Stimulated activated effector memory CD8-positive, alpha-beta T cell treated with anti-CD3 and anti-CD28 coated beads, Interleukin-12 subunit alpha, Interleukin-12 subunit beta, amount 100 ng/mL, for 72 hours (primary cell): Measurements from ENCODE around the gene PDSS1.
"Not testable (repeated sequence)": the region's sequence is repeated elsewhere in the genome, so short reads cannot be mapped to it uniquely, and the experiment has no call there.

ENCODE experiments used
- ATAC-seq: fragments of 150-1000 bp; cut with Tn5 transposase; 2 replicates; pipeline ENCODE4 v1.10.0; 2021
- DNase-seq, 2 donors: peaks; one replicate each; pipeline ENCODE4 v3.0.0; 2021 to 2022; ENCODE audit warnings: low spot score in 2 of 2
- H3K27ac Mint-ChIP-seq: one replicate; pipeline ENCODE4 v1.8.0; 2022; ENCODE audit warnings: mild to moderate bottlenecking, mixed read lengths
- H3K36me3 Mint-ChIP-seq: one replicate; pipeline ENCODE4 v1.8.0; 2022; ENCODE audit warnings: mild to moderate bottlenecking, mixed read lengths
- H3K4me1 Mint-ChIP-seq: one replicate; pipeline ENCODE4 v1.8.0; 2022; ENCODE audit warnings: mixed read lengths
- H3K4me3 Mint-ChIP-seq: one replicate; pipeline ENCODE4 v1.8.0; 2022; ENCODE audit warnings: mild to moderate bottlenecking, mixed read lengths
- H3K9me3 Mint-ChIP-seq: one replicate; pipeline ENCODE4 v1.8.0; 2022; ENCODE audit warnings: mixed read lengths

Gene PDSS1

DNA sequence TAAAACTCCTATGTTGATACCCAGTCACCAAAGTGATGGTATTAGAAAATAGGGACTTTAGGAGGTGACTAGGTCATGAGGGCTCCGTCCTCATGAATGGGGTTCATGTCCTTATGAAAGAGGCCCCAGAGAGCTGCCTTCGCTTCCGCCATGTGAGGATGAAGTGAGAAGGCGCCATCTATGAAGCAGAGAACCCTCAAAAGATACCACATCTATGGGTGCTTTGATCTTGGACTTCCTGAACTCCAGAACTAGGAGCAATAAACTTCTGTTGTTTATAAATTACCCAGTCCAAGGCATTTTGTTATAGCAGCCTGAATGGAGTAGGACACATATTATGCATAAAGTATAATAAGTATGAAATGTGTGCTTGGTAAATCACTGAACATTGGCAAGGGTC lies 8.1 kb upstream of the PDSS1 start:
- Mint-ChIP-seq H3K27ac (no peak overlapping the region), H3K9me3 (no peaks in the 10 kb centered on the region), H3K4me1 (no peaks in the 10 kb centered on the region), H3K4me3 (no peak overlapping the region), H3K36me3 (no peaks in the 10 kb centered on the region)
- DNase-seq (no peak), ATAC-seq (no peak)

DNA sequence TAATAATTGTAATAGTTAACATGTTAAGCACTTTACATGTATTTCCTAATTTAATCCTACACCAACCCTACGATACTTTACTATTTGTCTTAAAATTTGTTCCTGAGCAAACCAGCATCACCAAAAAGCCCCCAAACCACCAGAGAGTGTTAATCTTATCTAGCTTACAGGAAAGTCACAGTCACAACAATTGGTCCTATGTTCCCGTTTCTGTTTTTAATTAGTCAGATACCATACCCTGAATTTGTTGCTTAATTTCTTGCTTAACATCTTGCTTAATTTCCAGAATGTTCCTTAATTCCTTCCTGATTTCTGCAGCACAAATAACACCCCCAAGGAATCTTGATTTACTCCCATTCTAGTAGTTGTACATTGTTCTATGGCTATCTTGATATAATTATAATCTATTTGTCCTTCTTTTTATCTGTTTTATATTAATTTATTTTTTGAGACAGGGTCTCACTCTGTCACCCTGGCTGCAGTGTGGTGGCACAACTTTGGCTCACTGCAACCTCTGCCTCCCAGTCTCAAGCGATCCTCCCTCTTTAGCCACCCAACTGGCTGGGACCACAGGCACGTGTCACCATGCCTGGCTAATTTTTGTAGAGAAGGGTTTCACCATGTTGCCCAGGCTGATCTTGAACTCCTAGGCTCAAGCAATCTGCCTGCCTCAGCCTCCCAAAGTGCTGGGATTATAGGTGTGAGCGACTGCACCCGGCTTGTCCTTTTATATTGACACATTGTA lies 6.6 kb upstream of the PDSS1 start:
- Mint-ChIP-seq H3K4me1 (no peaks in the 10 kb centered on the region), H3K4me3 (no peak overlapping the region), H3K27ac (no peak overlapping the region), H3K9me3 (no peaks in the 10 kb centered on the region), H3K36me3 (no peaks in the 10 kb centered on the region)
- DNase-seq = no peak
- no peak for ATAC-seq

DNA sequence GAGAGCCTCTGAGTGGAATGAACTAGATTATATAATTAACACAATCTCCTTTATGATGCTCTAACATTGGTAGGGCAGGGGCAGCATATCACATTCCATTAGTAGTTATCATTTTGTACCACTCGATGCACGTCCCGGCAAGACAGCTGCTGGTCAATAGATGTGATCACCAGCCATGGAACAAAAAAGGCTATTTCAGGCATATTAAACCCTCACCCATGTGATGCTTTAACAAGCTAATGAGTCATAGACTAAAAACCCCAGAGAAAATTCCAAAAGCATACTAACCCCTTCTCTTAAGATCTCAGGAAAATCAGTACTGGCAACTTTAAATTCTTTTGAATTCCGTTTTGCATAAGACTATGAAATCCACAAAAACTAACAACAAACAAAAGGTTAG lies 3.0 kb upstream of the PDSS1 start:
- H3K27ac Mint-ChIP-seq, H3K9me3 Mint-ChIP-seq, ATAC-seq, H3K4me3 Mint-ChIP-seq, DNase-seq: not testable (repeated sequence)
- Mint-ChIP-seq H3K36me3 (peaks cover 20% of the 10 kb centered on the region), H3K4me1 (peaks cover 20% of the 10 kb centered on the region)

DNA sequence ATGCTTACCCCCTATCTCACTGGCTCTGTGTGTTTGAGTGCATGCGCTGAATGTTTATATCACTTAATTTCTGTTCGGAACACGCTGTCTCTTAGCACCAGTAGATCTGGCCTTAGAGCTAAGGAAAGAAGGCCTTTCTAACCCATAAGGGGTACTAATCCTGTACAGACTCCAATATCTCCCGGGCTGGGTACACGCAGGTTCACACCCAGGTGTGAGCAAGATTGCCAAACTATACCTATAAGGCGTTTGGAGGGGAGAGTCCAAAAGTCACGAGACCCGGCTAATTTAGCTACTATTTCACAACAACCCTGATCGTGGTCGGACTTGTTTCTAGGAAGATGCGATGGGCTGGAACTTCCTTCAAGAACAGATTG lies 727 bp upstream of the PDSS1 start:
- H3K9me3 Mint-ChIP-seq = no peaks in the 10 kb centered on the region
- peak overlapping the region; percentile 93 for H3K27ac Mint-ChIP-seq
- H3K4me1 Mint-ChIP-seq = peaks cover 28% of the 10 kb centered on the region
- DNase-seq (no peak), ATAC-seq (no peak)
- H3K36me3 Mint-ChIP-seq = peaks cover 28% of the 10 kb centered on the region
- peak overlapping the region; percentile 91 for H3K4me3 Mint-ChIP-seq

DNA sequence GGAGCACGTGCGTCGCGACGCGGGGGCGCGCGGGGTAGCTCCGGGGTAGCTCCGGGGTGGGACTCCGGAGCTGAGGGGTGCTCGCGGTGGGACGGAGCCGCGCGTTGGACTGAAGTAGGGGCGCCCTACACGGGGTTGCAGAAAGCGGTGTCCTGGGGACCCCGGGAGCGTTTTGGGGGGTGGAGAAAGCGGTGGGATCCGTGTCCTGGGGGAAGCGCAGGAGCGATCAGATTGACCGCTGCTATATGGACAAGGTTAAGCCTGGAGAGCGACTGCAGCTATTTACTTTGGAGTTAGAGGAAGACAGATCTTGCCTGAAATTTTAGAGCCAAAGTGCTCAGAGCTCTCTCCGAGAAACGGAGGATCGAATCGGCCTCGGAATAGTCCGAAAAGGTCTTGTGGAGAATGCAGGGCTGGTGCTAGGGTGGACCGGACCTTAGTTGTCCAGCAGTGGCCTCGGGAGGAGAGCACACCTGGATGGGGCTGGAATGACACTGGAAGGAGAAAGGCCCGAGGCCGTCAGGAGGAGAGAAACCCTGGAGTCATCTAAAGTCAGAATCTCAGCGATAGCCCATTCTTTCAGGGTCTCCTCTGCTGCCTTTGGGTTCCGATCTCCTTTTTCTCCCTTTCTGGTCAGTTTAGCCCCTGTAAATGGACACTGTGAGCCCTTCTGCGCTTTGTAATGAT lies 564 bp downstream of the PDSS1 start:
- H3K4me1 Mint-ChIP-seq = peaks cover 28% of the 10 kb centered on the region
- peak overlapping the region; percentile 93 for H3K27ac Mint-ChIP-seq
- peak overlapping the region; percentile 91 for H3K4me3 Mint-ChIP-seq
- peaks cover 36% of the 10 kb centered on the region for H3K36me3 Mint-ChIP-seq
- DNase-seq = no peak
- no peaks in the 10 kb centered on the region for H3K9me3 Mint-ChIP-seq
- no peak for ATAC-seq

DNA sequence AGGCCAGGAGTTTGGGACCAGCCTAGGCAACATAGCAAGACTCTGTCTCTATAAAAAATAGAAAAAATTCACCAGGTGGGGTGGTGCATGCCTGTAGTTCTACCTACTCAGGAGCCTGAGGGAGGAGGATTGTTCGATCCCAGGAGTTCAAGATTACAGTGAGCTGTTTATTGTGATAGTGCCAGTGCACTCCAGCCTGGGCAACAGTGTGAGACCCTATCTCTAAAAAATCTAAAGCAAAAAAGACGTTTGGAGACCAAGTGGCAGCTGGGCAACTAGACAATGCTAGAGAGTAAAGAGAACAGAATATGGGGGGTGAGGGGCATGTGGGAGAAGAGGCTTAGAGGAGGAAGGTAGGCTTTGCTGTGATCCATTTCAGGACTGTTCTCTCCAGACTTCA lies 1.4 kb downstream of the PDSS1 start:
- H3K36me3 Mint-ChIP-seq = peaks cover 44% of the 10 kb centered on the region
- peak overlapping the region; percentile 91 for H3K4me3 Mint-ChIP-seq
- H3K27ac Mint-ChIP-seq = peak overlapping the region; percentile 93
- H3K9me3 Mint-ChIP-seq = no peaks in the 10 kb centered on the region
- ATAC-seq = no peak
- DNase-seq = no peak
- H3K4me1 Mint-ChIP-seq = peaks cover 28% of the 10 kb centered on the region

DNA sequence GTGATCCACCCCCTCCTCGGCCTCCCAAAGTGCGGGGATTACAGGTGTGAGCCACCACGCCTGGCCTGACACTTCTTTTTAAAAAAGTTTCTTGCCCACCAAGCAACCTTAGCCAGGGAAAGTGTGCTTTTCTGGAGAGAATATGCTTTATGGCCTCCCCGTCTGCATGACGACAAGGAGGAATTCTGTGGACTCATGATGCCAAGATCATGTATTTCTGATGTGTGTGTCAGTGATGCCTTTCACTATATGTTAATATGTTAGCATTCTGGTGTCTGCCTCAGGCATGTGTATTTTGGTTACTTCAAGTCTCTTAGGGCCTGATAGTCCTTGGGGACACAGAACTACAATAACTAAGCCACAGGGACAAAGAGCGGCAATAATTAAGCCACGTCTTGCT lies 2.1 kb downstream of the PDSS1 start:
- Mint-ChIP-seq H3K4me1 (peaks cover 28% of the 10 kb centered on the region), H3K9me3 (no peaks in the 10 kb centered on the region), H3K4me3 (peak overlapping the region; percentile 91), H3K27ac (no peak overlapping the region), H3K36me3 (peaks cover 52% of the 10 kb centered on the region)
- DNase-seq = no peak
- ATAC-seq = no peak

DNA sequence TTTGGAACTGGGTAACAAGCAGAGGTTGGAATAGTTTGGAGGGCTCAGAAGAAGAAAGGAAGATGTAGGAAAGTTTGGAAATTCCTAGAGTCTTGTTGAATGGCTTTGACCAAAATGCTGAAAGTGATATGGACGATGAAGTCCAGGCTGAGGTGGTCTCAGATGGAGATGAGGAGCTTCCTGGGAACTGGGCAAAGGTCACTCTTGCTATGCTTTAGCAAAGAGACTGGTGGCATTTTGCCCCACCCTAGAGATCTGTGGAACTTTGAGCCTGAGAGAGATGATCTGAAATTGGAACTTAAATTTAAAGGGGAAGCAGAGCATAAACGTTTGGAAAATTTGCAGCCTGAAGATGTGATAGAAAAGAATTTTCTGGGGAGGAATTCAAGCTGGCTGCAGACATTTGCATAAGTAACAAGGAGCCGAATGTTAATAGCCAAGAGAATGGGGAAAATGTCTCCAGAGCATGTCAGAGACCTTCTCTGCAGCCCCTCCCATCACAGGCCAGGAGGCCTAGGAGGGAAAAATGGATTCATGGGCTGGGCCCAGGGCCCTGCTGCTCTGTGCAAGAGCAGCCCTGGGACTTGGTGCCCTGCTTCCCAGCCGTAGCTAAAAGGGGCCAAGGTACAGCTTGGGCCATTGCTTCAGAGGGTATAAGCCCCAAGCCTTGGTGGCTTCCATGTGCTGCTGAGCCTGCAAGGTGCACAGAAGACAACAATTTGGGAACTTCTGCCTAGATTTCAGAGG lies 3.6 kb downstream of the PDSS1 start:
- H3K4me1 Mint-ChIP-seq = peaks cover 32% of the 10 kb centered on the region
- peaks cover 66% of the 10 kb centered on the region for H3K36me3 Mint-ChIP-seq
- ATAC-seq (no peak), DNase-seq (no peak)
- no peaks in the 10 kb centered on the region for H3K9me3 Mint-ChIP-seq
- H3K4me3 Mint-ChIP-seq = no peak overlapping the region
- H3K27ac Mint-ChIP-seq = peak overlapping the region; percentile 3

DNA sequence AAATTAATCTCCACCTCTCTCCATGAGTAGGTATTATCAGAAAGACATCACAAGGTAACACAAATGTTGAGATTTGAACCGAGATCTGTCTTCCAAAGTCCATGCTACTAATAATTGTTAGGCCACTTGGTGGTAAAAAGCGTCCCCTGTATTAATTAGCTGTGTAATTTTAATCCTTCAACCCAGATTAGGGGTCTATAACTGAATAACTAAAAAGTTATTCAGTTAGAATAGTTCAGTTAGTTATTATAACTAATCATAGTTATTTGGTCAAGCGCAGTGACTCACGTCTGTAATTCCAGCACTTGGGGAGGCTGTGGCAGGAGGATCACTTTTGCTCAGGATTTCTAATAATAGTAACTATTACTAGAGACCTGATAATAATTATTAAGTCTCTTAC lies 5.6 kb downstream of the PDSS1 start:
- Mint-ChIP-seq H3K36me3 (peaks cover 72% of the 10 kb centered on the region), H3K4me1 (peaks cover 28% of the 10 kb centered on the region), H3K27ac (no peak overlapping the region), H3K9me3 (no peaks in the 10 kb centered on the region), H3K4me3 (no peak overlapping the region)
- no peak for ATAC-seq
- no peak for DNase-seq

DNA sequence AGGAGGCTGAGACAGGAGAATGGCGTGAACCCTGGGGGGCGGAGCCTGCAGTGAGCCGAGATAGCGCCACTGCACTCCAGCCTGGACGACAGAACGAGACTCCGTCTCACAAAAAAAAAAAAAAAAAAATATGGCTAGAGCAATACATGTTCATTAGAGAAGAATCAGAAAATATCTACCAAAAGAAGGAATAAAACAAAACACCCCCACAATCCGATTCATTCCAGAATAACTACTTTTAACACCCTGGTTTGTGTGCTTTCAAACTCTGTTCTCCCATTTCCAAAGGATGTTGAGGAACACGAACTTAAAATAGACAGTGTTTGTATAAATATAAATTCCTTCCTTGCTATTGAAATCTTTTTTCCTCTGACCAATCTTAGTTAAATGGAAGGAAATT lies 6.5 kb downstream of the PDSS1 start:
- Mint-ChIP-seq H3K27ac (no peak overlapping the region), H3K36me3 (peaks cover 78% of the 10 kb centered on the region), H3K9me3 (no peaks in the 10 kb centered on the region), H3K4me1 (peaks cover 19% of the 10 kb centered on the region), H3K4me3 (no peak overlapping the region)
- ATAC-seq (no peak), DNase-seq (no peak)

DNA sequence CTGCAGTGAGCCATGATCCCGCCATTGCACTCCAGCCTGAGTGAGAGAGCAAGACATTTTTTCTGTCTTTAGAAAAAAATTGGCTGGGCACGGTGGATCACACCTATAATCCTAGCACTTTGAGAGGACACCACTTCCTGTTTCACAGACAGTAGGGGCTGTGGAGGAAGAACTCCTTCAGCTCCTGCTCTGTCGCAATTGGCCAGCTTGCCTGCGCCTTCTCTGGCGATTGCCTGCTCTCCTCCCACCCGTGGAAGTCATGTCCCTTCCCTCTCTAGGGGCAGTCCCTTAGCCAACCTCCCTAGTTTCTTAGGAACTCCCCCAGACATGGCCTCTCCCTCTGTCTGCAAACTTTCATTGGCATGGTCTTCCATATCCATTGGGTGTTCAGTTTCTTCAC lies 8.7 kb downstream of the PDSS1 start:
- DNase-seq = no peak
- Mint-ChIP-seq H3K27ac (peak overlapping the region; percentile 41), H3K4me3 (no peak overlapping the region), H3K4me1 (peaks cover 9% of the 10 kb centered on the region), H3K36me3 (peaks cover 86% of the 10 kb centered on the region), H3K9me3 (no peaks in the 10 kb centered on the region)
- ATAC-seq = no peak

DNA sequence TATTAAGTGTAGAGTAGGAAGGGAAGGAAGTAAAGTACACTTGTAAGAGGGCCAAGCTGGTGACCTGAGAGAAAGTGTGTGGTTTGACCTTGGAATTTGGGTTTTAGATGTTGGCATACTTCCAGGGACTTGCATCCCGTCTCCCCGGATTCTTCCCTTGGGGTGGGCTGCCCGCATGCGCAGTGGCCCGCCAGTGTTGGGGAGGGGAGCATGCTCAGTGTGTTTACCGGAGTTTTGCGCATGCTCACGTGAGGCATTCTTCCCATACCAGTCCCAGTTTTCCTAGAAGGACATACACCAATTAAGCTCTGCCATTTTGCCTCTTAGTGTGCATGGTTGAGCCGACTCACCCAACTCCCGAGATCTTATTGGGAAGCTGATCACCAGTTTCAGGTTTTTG lies 9.4 kb downstream of the PDSS1 start:
- peaks cover 9% of the 10 kb centered on the region for H3K4me1 Mint-ChIP-seq
- no peak overlapping the region for H3K27ac Mint-ChIP-seq
- no peaks in the 10 kb centered on the region for H3K9me3 Mint-ChIP-seq
- DNase-seq (no peak), ATAC-seq (no peak)
- no peak overlapping the region for H3K4me3 Mint-ChIP-seq
- H3K36me3 Mint-ChIP-seq = peaks cover 93% of the 10 kb centered on the region

DNA sequence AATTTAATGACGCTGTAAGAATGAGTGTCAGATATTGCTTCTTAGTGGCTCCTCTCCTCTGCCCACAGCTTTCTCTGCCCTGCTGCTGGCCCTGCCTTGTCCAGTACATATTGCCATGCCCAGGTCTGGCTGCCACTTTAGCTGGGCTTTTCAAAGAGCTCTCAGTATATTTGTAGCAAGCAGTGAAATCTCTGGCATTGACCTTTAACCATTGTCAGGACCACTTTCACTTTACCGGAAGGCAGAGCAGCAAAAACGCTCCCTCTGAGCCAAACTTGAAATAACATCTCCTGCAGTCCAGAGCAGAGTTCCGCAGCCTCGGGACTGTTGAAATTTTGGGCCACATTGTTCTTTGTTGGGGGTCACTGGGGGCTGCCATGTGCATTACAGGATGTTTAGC lies 13.8 kb downstream of the PDSS1 start:
- ATAC-seq = no peak
- H3K27ac Mint-ChIP-seq = no peak overlapping the region
- H3K9me3 Mint-ChIP-seq = no peaks in the 10 kb centered on the region
- H3K4me3 Mint-ChIP-seq = no peak overlapping the region
- DNase-seq = no peak
- H3K4me1 Mint-ChIP-seq = peaks cover 2% of the 10 kb centered on the region
- H3K36me3 Mint-ChIP-seq = peaks cover 91% of the 10 kb centered on the region

DNA sequence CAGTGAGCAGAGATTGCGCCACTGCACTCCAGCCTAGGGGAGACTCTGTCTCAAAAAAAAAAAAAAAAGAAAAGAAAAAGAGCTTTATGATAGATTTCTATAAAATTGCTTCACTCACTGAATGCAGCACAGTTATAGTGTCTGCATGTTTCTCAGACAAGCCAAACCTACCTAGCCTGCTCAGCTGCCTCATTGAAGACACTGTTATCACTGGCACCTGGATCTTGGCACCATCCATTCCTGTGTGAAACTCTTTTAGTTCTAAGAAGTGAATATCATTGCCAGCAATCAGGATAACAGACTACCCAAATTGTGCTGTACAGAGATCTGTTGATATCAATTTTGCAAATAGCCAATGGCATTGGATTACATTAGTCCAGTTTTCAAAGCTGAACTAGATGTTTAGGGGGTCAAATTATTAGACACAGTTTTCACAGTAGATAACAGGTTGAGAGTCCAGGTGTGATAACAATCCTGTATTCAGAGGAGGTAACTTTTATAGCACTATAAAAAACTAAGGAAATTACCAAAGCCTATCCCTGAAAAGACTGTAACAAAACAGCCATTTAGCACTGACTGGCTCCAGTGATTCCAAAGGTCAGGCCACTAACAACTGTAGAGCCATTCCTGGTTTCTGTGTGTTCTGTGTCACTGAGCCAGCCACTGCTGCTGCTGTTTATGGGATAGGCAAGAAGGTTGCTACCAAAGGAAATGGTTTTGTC lies 17.1 kb downstream of the PDSS1 start:
- Mint-ChIP-seq H3K4me1 (no peaks in the 10 kb centered on the region), H3K27ac (peak overlapping the region; percentile 52), H3K9me3 (no peaks in the 10 kb centered on the region), H3K4me3 (no peak overlapping the region), H3K36me3 (peaks cover 94% of the 10 kb centered on the region)
- DNase-seq = peak in 1 of 2 donors; percentile 12
- no peak for ATAC-seq

DNA sequence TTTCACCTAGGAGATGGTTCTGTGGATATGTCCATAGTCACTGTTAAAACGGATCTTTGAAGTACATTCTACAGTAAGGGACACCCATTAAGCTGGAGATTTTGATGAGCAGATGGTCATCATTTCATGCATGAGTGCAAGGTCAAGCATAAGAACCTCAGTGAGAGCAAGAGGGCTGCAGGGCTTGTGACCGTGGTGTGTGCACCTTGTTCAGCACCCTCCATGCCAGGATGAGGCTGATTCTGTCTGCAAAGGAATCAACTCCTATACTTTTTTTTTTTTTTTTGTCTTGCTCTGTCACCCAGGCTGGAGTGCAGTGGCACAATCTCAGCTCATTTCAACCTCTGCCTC lies 17.6 kb downstream of the PDSS1 start:
- Mint-ChIP-seq H3K36me3 (peaks cover 94% of the 10 kb centered on the region), H3K4me1 (no peaks in the 10 kb centered on the region), H3K27ac (no peak overlapping the region), H3K9me3 (no peaks in the 10 kb centered on the region), H3K4me3 (no peak overlapping the region)
- ATAC-seq = no peak
- peak in 1 of 2 donors; percentile 3 for DNase-seq
